Glutamatergic neuron (in vitro differentiated cells): Measurements from ENCODE around the gene LRRC75B. TPM values are rescaled to one million over a fixed set of nuclear protein-coding genes. Genes with fewer than 3 reads are reported as not detected.

Source experiments
- DNase-seq: peaks from one replicate; pipeline ENCODE4 v3.0.0; 2022
- H3K27ac Mint-ChIP-seq: one replicate; pipeline ENCODE4 v1.8.0; 2020; ENCODE audit warnings: mild to moderate bottlenecking, mixed read lengths, inconsistent platforms; ENCODE audit not compliant: unreplicated experiment
- H3K27me3 Mint-ChIP-seq: one replicate; pipeline ENCODE4 v1.8.0; 2020; ENCODE audit warnings: mild to moderate bottlenecking, moderate library complexity, mixed read lengths, inconsistent platforms; ENCODE audit not compliant: unreplicated experiment
- H3K36me3 Mint-ChIP-seq: one replicate; pipeline ENCODE4 v1.8.0; 2020; ENCODE audit warnings: mild to moderate bottlenecking, mixed read lengths, inconsistent platforms; ENCODE audit not compliant: unreplicated experiment
- H3K4me1 Mint-ChIP-seq: one replicate; pipeline ENCODE4 v1.8.0; 2020; ENCODE audit warnings: mild to moderate bottlenecking, low read depth, mixed read lengths, inconsistent platforms; ENCODE audit not compliant: unreplicated experiment
- H3K4me3 Mint-ChIP-seq: one replicate; pipeline ENCODE4 v1.8.0; 2020; ENCODE audit warnings: mild to moderate bottlenecking, mixed read lengths, inconsistent platforms; ENCODE audit not compliant: unreplicated experiment
- H3K9me3 Mint-ChIP-seq: one replicate; pipeline ENCODE4 v1.8.0; 2020; ENCODE audit warnings: mild to moderate bottlenecking, moderate library complexity, mixed read lengths, inconsistent platforms; ENCODE audit not compliant: unreplicated experiment
- CTCF ChIP-seq: fragments of 200-600 bp; sonication (generic); IDR thresholded peaks from one replicate; pipeline ENCODE4 v1.5.0; 2021; ENCODE audit not compliant: partially characterized antibody, unreplicated experiment
- total RNA-seq: library from RNA; stranded (reverse); fragmentation: NEBNext Ultra II Directional; extraction: Animal tissue kit (Norgen Biotek cat#: 25700); gene quantifications from one replicate; pipeline ENCODE4 v1.2.1, GENCODE V29; 2021; ENCODE audit not compliant: unreplicated experiment

LRRC75B gene
- total RNA-seq, 1 donor from 2014 or later = 63.6 TPM

- Mint-ChIP-seq H3K4me1 (no peaks in the 10 kb centered on the region), H3K9me3 (no peaks in the 10 kb centered on the region), H3K27me3 (peaks cover 2% of the 10 kb centered on the region), H3K4me3 (no peak overlapping the region), H3K27ac (no peak overlapping the region), H3K36me3 (peaks cover 6% of the 10 kb centered on the region)
- DNase-seq = no peak
- TF ChIP-seq CTCF = no peak
Observed at GRCh38 chr22:24578355-24579257, 14.3 kb downstream of the LRRC75B start.

GRCh38 chr22:24576778-24577177, 16.1 kb downstream of the LRRC75B start:
- Mint-ChIP-seq H3K4me3 (no peak overlapping the region), H3K9me3 (peaks cover 2% of the 10 kb centered on the region), H3K27ac (no peak overlapping the region), H3K27me3 (peaks cover 2% of the 10 kb centered on the region), H3K4me1 (no peaks in the 10 kb centered on the region), H3K36me3 (peaks cover 10% of the 10 kb centered on the region)
- no peak for DNase-seq
- TF ChIP-seq CTCF = no peak

GRCh38 chr22:24571266-24571665, 21.6 kb downstream of the LRRC75B start:
- no peak for DNase-seq
- Mint-ChIP-seq H3K9me3 (peaks cover 2% of the 10 kb centered on the region), H3K36me3 (peaks cover 10% of the 10 kb centered on the region), H3K4me1 (no peaks in the 10 kb centered on the region), H3K27ac (no peak overlapping the region), H3K4me3 (no peak overlapping the region), H3K27me3 (no peaks in the 10 kb centered on the region)
- no peak for TF ChIP-seq CTCF

GRCh38 chr22:24567668-24568067, 25.2 kb downstream of the LRRC75B start:
- Mint-ChIP-seq H3K9me3 (no peaks in the 10 kb centered on the region), H3K4me3 (no peak overlapping the region), H3K4me1 (peaks cover 4% of the 10 kb centered on the region), H3K27me3 (no peaks in the 10 kb centered on the region), H3K27ac (no peak overlapping the region), H3K36me3 (no peaks in the 10 kb centered on the region)
- no peak for TF ChIP-seq CTCF
- DNase-seq = no peak

GRCh38 chr22:24566899-24567511, 25.9 kb downstream of the LRRC75B start:
- Mint-ChIP-seq H3K4me1 (peaks cover 4% of the 10 kb centered on the region), H3K27ac (peak overlapping the region; percentile 38), H3K4me3 (no peak overlapping the region), H3K27me3 (no peaks in the 10 kb centered on the region), H3K9me3 (no peaks in the 10 kb centered on the region), H3K36me3 (no peaks in the 10 kb centered on the region)
- DNase-seq = no peak
- TF ChIP-seq CTCF = no peak
